Renal cortical epithelial cell (primary cell): ENCODE measurements around the gene FAM161B. TPM values are rescaled to one million over a fixed set of nuclear protein-coding genes. Genes with fewer than 3 reads are reported as not detected.

Experiments used
- total RNA-seq: library from RNA; depleted of rRNA; stranded (reverse); fragments of >200 nt; gene quantifications from 2 replicates; pipeline ENCODE4 v1.2.3, GENCODE V29; 2014

Gene FAM161B
- total RNA-seq, 1 donor from 2014 or later, result 7.5 TPM

Other genes with a start within 250 kb of the FAM161B start
- 15.3 and 86.2 TPM in 2 replicates for gene PNMA1, start 235.7 kb downstream of the FAM161B start, total RNA-seq
- gene PTGR2, start 98.3 kb downstream of the FAM161B start, total RNA-seq, result 7.6 and 13.4 TPM in 2 replicates
- gene ZNF410, start 63.2 kb downstream of the FAM161B start, total RNA-seq, result 95.9 and 103 TPM in 2 replicates
- gene COQ6, start 208 bp upstream of the FAM161B start, total RNA-seq, result 17.2 and 23.7 TPM in 2 replicates
- gene ENTPD5, start 69.2 kb upstream of the FAM161B start, total RNA-seq, result 8.9 and 14.3 TPM in 2 replicates
- 13.9 and 15.8 TPM in 2 replicates for gene BBOF1, start 69.3 kb upstream of the FAM161B start, total RNA-seq
- gene ALDH6A1, start 134.4 kb upstream of the FAM161B start, total RNA-seq, result 15.8 and 28.0 TPM in 2 replicates
- gene LIN52, start 134.9 kb upstream of the FAM161B start, total RNA-seq, result 5.1 and 6.8 TPM in 2 replicates